SK-N-SH treated with all-trans-retinoic acid at 6 μM for 48 hours (cell line): ENCODE results near the gene DNHD1.

Experiments
- ATAC-seq: fragments of 200-7000 bp; cut with Tn5 transposase; 3 replicates; pipeline ENCODE4 v1.9.1; 2020; ENCODE audit warnings: mild to moderate bottlenecking, moderate library complexity
- ARNTL ChIP-seq: fragments of 450-650 bp; formaldehyde crosslinking; IDR thresholded peaks from 2 replicates; pipeline ENCODE4 v1.5.0; 2020; ENCODE audit warnings: low read depth, mild to moderate bottlenecking, moderate library complexity, borderline replicate concordance
- BACH2 ChIP-seq: fragments of 250-450 bp; sonication (Bioruptor Pico); IDR thresholded peaks from 2 replicates; pipeline ENCODE4 v1.9.0; 2021; ENCODE audit warnings: mild to moderate bottlenecking, borderline replicate concordance
- CSDC2 ChIP-seq: fragments of 250-450 bp; sonication (Bioruptor Pico); IDR thresholded peaks from 2 replicates; pipeline ENCODE4 v1.5.0; 2020; ENCODE audit warnings: mild to moderate bottlenecking, moderate library complexity
- GLIS3 ChIP-seq: fragments of 250-450 bp; sonication (Bioruptor Pico); IDR thresholded peaks from 2 replicates; pipeline ENCODE4 v1.5.0; 2020; ENCODE audit warnings: mild to moderate bottlenecking, moderate library complexity
- ISL1 ChIP-seq: fragments of 250-450 bp; sonication (Bioruptor Pico); IDR thresholded peaks from 2 replicates; pipeline ENCODE4 v2.1.2; 2022; ENCODE audit warnings: mild to moderate bottlenecking, moderate library complexity
- OSR1 ChIP-seq: fragments of 250-450 bp; sonication (Bioruptor Pico); IDR thresholded peaks from 2 replicates; pipeline ENCODE4 v1.8.0; 2022; ENCODE audit warnings: moderate library complexity, mild to moderate bottlenecking, inconsistent platforms
- PPARA ChIP-seq: fragments of 250-450 bp; sonication (Bioruptor Pico); IDR thresholded peaks from 2 replicates; pipeline ENCODE4 v1.5.0; 2020; ENCODE audit warnings: mild to moderate bottlenecking, borderline replicate concordance
- RARB ChIP-seq: fragments of 250-450 bp; sonication (Bioruptor Pico); IDR thresholded peaks from 2 replicates; pipeline ENCODE4 v1.8.0; 2021; ENCODE audit warnings: mild to moderate bottlenecking, moderate library complexity
- TCF4 ChIP-seq: fragments of 250-450 bp; sonication (Bioruptor Pico); IDR thresholded peaks from 2 replicates; pipeline ENCODE4 v1.8.0; 2021; ENCODE audit warnings: mild to moderate bottlenecking, moderate library complexity, borderline replicate concordance
- TOX ChIP-seq: fragments of 250-450 bp; sonication (Bioruptor Pico); IDR thresholded peaks from 2 replicates; pipeline ENCODE4 v1.8.0; 2021; ENCODE audit warnings: mild to moderate bottlenecking, moderate library complexity, borderline replicate concordance
- ZFP3 ChIP-seq: fragments of 250-450 bp; sonication (Bioruptor Pico); IDR thresholded peaks from 2 replicates; pipeline ENCODE4 v1.5.0; 2020; ENCODE audit warnings: mild to moderate bottlenecking, moderate library complexity
- ZFP30 ChIP-seq: fragments of 450-650 bp; formaldehyde crosslinking; IDR thresholded peaks from 2 replicates; pipeline ENCODE4 v1.5.0; 2022; ENCODE audit warnings: mild to moderate bottlenecking, moderate library complexity
- ZNF70 ChIP-seq: fragments of 450-650 bp; formaldehyde crosslinking; IDR thresholded peaks from 2 replicates; pipeline ENCODE4 v1.5.0; 2020; ENCODE audit warnings: mild to moderate bottlenecking, moderate library complexity
- ZNF8 ChIP-seq: fragments of 450-650 bp; formaldehyde crosslinking; IDR thresholded peaks from 2 replicates; pipeline ENCODE4 v1.5.0; 2020; ENCODE audit warnings: mild to moderate bottlenecking, moderate library complexity
- TF ChIP-seq, protein P1 (sequence below): fragments of 250-450 bp; sonication (Bioruptor Pico); IDR thresholded peaks from 2 replicates; pipeline ENCODE4 v1.5.0; 2020; ENCODE audit warnings: mild to moderate bottlenecking, moderate library complexity
- TF ChIP-seq, protein P2 (sequence below): fragments of 250-450 bp; sonication (Bioruptor Pico); IDR thresholded peaks from 2 replicates; pipeline ENCODE4 v1.5.1; 2020; ENCODE audit warnings: low read depth, mild to moderate bottlenecking, moderate library complexity
- TF ChIP-seq, protein P3 (sequence below): fragments of 250-450 bp; sonication (Bioruptor Pico); IDR thresholded peaks from 2 replicates; pipeline ENCODE4 v1.5.1; 2021; ENCODE audit warnings: mild to moderate bottlenecking, moderate library complexity
- TF ChIP-seq, protein P4 (sequence below): fragments of 250-450 bp; sonication (Bioruptor Pico); IDR thresholded peaks from 2 replicates; pipeline ENCODE4 v1.8.0; 2020; ENCODE audit warnings: mild to moderate bottlenecking, moderate library complexity, borderline replicate concordance

The DNHD1 gene

DNA sequence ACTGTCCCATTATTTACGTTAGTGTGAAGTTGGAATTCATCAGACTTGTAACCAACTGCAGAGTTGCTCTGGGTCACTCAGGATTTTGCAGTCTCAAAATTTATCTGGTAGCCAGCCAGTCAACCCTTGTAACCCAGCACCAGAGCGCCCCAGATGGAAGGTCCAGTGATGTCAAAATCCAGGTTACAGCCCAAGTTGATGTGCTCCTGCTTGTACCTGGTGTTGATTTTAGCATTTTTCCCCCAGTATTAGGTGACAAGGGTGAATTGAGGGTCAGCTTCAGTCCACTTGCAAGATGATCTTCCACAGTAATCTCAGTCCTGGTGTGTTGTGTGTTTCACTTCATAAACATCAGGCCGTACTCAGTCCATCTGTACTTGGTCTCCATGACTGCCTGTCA, 8.3 kb upstream of the DNHD1 start (continued):
- TF ChIP-seq, protein P1, sequence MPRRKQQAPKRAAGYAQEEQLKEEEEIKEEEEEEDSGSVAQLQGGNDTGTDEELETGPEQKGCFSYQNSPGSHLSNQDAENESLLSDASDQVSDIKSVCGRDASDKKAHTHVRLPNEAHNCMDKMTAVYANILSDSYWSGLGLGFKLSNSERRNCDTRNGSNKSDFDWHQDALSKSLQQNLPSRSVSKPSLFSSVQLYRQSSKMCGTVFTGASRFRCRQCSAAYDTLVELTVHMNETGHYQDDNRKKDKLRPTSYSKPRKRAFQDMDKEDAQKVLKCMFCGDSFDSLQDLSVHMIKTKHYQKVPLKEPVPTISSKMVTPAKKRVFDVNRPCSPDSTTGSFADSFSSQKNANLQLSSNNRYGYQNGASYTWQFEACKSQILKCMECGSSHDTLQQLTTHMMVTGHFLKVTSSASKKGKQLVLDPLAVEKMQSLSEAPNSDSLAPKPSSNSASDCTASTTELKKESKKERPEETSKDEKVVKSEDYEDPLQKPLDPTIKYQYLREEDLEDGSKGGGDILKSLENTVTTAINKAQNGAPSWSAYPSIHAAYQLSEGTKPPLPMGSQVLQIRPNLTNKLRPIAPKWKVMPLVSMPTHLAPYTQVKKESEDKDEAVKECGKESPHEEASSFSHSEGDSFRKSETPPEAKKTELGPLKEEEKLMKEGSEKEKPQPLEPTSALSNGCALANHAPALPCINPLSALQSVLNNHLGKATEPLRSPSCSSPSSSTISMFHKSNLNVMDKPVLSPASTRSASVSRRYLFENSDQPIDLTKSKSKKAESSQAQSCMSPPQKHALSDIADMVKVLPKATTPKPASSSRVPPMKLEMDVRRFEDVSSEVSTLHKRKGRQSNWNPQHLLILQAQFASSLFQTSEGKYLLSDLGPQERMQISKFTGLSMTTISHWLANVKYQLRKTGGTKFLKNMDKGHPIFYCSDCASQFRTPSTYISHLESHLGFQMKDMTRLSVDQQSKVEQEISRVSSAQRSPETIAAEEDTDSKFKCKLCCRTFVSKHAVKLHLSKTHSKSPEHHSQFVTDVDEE (CRISPR knock-in tag), result no peak
- TF ChIP-seq GLIS3 (CRISPR knock-in tag), result no peak
- TF ChIP-seq PPARA, result no peak
- TF ChIP-seq, protein P2, sequence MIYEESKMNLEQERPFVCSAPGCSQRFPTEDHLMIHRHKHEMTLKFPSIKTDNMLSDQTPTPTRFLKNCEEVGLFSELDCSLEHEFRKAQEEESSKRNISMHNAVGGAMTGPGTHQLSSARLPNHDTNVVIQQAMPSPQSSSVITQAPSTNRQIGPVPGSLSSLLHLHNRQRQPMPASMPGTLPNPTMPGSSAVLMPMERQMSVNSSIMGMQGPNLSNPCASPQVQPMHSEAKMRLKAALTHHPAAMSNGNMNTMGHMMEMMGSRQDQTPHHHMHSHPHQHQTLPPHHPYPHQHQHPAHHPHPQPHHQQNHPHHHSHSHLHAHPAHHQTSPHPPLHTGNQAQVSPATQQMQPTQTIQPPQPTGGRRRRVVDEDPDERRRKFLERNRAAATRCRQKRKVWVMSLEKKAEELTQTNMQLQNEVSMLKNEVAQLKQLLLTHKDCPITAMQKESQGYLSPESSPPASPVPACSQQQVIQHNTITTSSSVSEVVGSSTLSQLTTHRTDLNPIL (CRISPR knock-in tag), result no peak
- no peak for TF ChIP-seq ARNTL (CRISPR knock-in tag)
- no peak for TF ChIP-seq TCF4 (CRISPR knock-in tag)
- no peak for TF ChIP-seq ISL1 (CRISPR knock-in tag)
- no peak for TF ChIP-seq ZNF70 (CRISPR knock-in tag)
- no peak for TF ChIP-seq ZFP30 (CRISPR knock-in tag)

DNA sequence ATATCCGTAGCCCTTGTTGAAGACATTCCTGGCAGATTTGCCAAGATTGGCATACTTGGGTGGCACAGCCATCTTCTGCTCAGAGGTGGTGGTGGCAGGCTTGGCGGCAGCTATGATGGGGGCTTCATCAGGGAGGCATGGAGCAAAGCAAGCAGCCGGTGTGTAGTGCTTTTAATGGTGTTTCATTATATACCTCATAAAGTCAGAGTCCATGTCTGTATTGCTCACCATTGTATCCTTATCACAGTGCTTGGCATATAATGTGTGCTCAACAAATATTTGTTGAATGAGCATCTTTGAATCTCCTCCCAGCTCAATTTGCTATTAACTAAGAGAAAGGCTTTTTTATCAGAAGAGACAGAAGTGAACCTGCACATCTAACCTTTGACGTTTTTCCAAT, 7.8 kb upstream of the DNHD1 start:
- no peak for TF ChIP-seq GLIS3 (CRISPR knock-in tag)
- TF ChIP-seq ZFP3 (CRISPR knock-in tag), result no peak
- no peak for TF ChIP-seq TOX
- no peak for TF ChIP-seq BACH2
- TF ChIP-seq, protein P2 (CRISPR knock-in tag), result no peak
- no peak for TF ChIP-seq CSDC2 (CRISPR knock-in tag)
- TF ChIP-seq, protein P3, sequence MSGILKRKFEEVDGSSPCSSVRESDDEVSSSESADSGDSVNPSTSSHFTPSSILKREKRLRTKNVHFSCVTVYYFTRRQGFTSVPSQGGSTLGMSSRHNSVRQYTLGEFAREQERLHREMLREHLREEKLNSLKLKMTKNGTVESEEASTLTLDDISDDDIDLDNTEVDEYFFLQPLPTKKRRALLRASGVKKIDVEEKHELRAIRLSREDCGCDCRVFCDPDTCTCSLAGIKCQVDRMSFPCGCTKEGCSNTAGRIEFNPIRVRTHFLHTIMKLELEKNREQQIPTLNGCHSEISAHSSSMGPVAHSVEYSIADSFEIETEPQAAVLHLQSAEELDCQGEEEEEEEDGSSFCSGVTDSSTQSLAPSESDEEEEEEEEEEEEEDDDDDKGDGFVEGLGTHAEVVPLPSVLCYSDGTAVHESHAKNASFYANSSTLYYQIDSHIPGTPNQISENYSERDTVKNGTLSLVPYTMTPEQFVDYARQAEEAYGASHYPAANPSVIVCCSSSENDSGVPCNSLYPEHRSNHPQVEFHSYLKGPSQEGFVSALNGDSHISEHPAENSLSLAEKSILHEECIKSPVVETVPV (CRISPR knock-in tag), result no peak
- no peak for TF ChIP-seq OSR1 (CRISPR knock-in tag)
- no peak for ATAC-seq

DNA sequence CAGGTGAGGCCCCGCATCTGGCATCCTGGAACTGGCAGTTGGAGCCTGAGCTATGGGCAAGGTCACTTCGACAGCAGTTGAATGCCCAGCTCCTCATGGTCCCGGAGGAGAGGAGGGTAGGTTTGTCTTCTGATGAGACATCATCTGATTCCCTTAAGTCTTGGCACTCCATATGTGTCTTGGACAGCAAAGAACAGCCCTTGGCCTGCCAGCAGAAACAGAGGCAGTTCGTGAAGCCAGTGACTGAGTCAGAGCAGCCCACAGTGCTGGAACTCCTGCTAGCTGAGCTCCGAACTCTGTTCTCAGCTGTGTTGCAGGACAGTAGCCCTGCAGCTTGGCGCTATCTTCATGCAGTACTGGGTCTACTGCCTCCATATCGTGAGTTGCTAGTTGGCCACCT, 1.0 kb downstream of the DNHD1 start:
- ATAC-seq, result no peak
- no peak for TF ChIP-seq TOX
- no peak for TF ChIP-seq RARB (CRISPR knock-in tag)
- TF ChIP-seq, protein P4, sequence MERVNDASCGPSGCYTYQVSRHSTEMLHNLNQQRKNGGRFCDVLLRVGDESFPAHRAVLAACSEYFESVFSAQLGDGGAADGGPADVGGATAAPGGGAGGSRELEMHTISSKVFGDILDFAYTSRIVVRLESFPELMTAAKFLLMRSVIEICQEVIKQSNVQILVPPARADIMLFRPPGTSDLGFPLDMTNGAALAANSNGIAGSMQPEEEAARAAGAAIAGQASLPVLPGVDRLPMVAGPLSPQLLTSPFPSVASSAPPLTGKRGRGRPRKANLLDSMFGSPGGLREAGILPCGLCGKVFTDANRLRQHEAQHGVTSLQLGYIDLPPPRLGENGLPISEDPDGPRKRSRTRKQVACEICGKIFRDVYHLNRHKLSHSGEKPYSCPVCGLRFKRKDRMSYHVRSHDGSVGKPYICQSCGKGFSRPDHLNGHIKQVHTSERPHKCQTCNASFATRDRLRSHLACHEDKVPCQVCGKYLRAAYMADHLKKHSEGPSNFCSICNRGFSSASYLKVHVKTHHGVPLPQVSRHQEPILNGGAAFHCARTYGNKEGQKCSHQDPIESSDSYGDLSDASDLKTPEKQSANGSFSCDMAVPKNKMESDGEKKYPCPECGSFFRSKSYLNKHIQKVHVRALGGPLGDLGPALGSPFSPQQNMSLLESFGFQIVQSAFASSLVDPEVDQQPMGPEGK (CRISPR knock-in tag), result no peak
- no peak for TF ChIP-seq ZNF8
- TF ChIP-seq GLIS3 (CRISPR knock-in tag), result no peak
- no peak for TF ChIP-seq ARNTL (CRISPR knock-in tag)
- TF ChIP-seq, protein P3 (CRISPR knock-in tag), result no peak
- TF ChIP-seq ZFP30 (CRISPR knock-in tag), result no peak
- TF ChIP-seq, all 23 proteins: peak for 0

DNA sequence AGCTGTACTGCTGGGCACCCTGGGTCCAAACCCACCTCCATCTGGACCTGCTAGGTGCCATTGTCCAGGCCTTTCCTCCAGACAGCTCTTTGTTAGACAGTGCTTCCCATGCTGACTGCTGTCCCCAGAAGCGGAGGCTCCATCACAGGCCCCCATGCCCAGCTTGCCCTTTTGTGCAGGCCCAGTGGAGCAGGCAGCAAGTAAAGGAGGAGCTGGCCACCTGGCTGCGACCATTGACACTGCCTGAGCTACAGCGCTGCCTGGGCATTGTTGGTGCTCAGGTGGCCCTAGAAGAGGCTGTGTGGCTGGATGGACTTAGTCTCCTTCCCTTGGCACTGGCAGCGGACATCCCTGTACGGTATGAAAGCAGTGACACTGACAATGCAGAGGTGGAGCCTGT, 1.5 kb downstream of the DNHD1 start:
- no peak for TF ChIP-seq ISL1 (CRISPR knock-in tag)
- no peak for TF ChIP-seq CSDC2 (CRISPR knock-in tag)
- TF ChIP-seq, protein P4 (CRISPR knock-in tag), result no peak
- TF ChIP-seq OSR1 (CRISPR knock-in tag), result no peak
- TF ChIP-seq ZFP3 (CRISPR knock-in tag), result no peak
- no peak for TF ChIP-seq TOX
- TF ChIP-seq PPARA, result no peak
- ATAC-seq, result no peak
